ENCODE data around the gene SDHAF1. TPM values are rescaled to one million over a fixed set of nuclear protein-coding genes. Genes with fewer than 3 reads are reported as not detected.
"Not testable (repeated sequence)": the region's sequence is repeated elsewhere in the genome, so short reads cannot be mapped to it uniquely, and the experiment has no call there.

Gene SDHAF1
- total RNA-seq, 1 donor from 2014 or later = 4.6 TPM

GRCh38 chr19:35955881-35956634, 38.9 kb upstream of the SDHAF1 start:
- H3K4me1 ChIP-seq = no peaks in the 10 kb centered on the region
- H4K20me1 ChIP-seq (ENCODE audit: low read depth) = no peaks in the 10 kb centered on the region
- no peaks in the 10 kb centered on the region for H3K36me3 Mint-ChIP-seq
- H3K9me3 Mint-ChIP-seq = peaks cover 4% of the 10 kb centered on the region
- DNase-seq (ENCODE audit: low spot score) = no peak
- H3K27me3 ChIP-seq = peaks cover 51% of the 10 kb centered on the region
- no peaks in the 10 kb centered on the region for H3K9me3 ChIP-seq (ENCODE audit: low read depth)
- H3K27ac ChIP-seq = no peak overlapping the region
- H3K4me1 Mint-ChIP-seq = no peaks in the 10 kb centered on the region
- TF ChIP-seq EZH2phosphoT487 (IDR thresholded peaks at IDR 0.05) (no peak), CTCF (IDR thresholded peaks at IDR 0.05) (no peak), EZH2 (IDR thresholded peaks at IDR 0.05) (no peak)
- H3K27ac Mint-ChIP-seq = no peak overlapping the region
- no peaks in the 10 kb centered on the region for H3K79me2 ChIP-seq (ENCODE audit: low read depth)
- H3K4me3 ChIP-seq = no peak overlapping the region
- no peaks in the 10 kb centered on the region for H3K36me3 ChIP-seq
- peaks cover 24% of the 10 kb centered on the region for H3K27me3 Mint-ChIP-seq (ENCODE audit: insufficient read depth, low read depth)
- H2AFZ ChIP-seq (replicated peaks) = no peak overlapping the region
- H3F3A ChIP-seq (ENCODE audit: low read depth) = no peaks in the 10 kb centered on the region
- H3K4me2 ChIP-seq = no peak overlapping the region
- no peak overlapping the region for H3K9ac ChIP-seq
- H3K4me3 Mint-ChIP-seq = no peak overlapping the region

GRCh38 chr19:35957411-35957810, 37.6 kb upstream of the SDHAF1 start:
- not testable (repeated sequence) for H3K4me3 Mint-ChIP-seq

GRCh38 chr19:35958660-35959039, 36.3 kb upstream of the SDHAF1 start:
- H3K4me1 Mint-ChIP-seq = no peaks in the 10 kb centered on the region
- Histone ChIP-seq H3K27me3 (peaks cover 70% of the 10 kb centered on the region), H2AFZ (replicated peaks) (peak overlapping the region; percentile 66), H4K20me1 (ENCODE audit: low read depth) (peaks cover 10% of the 10 kb centered on the region), H3K4me1 (no peaks in the 10 kb centered on the region), H3K9ac (no peak overlapping the region), H3K4me2 (peak overlapping the region; percentile 70), H3K36me3 (no peaks in the 10 kb centered on the region), H3K9me3 (ENCODE audit: low read depth) (no peaks in the 10 kb centered on the region), H3K79me2 (ENCODE audit: low read depth) (no peaks in the 10 kb centered on the region), H3F3A (ENCODE audit: low read depth) (peaks cover 5% of the 10 kb centered on the region), H3K27ac (no peak overlapping the region), H3K4me3 (peak overlapping the region; percentile 32)
- no peaks in the 10 kb centered on the region for H3K36me3 Mint-ChIP-seq
- H3K4me3 Mint-ChIP-seq = no peak overlapping the region
- peaks cover 4% of the 10 kb centered on the region for H3K9me3 Mint-ChIP-seq
- DNase-seq (ENCODE audit: low spot score) = no peak
- no peak overlapping the region for H3K27ac Mint-ChIP-seq
- H3K27me3 Mint-ChIP-seq (ENCODE audit: insufficient read depth, low read depth) = peaks cover 27% of the 10 kb centered on the region
- no peak for TF ChIP-seq EZH2 (IDR thresholded peaks at IDR 0.05)
- TF ChIP-seq CTCF (IDR thresholded peaks at IDR 0.05) = no peak
- TF ChIP-seq EZH2phosphoT487 (IDR thresholded peaks at IDR 0.05) = no peak

More at GRCh38 chr19:35957411-35957810, 37.6 kb upstream of the SDHAF1 start:
- H3K4me3 ChIP-seq; DNase-seq (ENCODE audit: low spot score); H4K20me1 ChIP-seq (ENCODE audit: low read depth); H3K27ac Mint-ChIP-seq; H2AFZ ChIP-seq (replicated peaks); H3K27ac ChIP-seq; H3K4me2 ChIP-seq; H3K4me1 Mint-ChIP-seq; H3K79me2 ChIP-seq (ENCODE audit: low read depth); H3K36me3 ChIP-seq; H3K9me3 Mint-ChIP-seq; H3K9ac ChIP-seq; H3K9me3 ChIP-seq (ENCODE audit: low read depth); H3K36me3 Mint-ChIP-seq; H3F3A ChIP-seq (ENCODE audit: low read depth); H3K4me1 ChIP-seq: not testable (repeated sequence)
- peaks cover 61% of the 10 kb centered on the region for H3K27me3 ChIP-seq
- H3K27me3 Mint-ChIP-seq (ENCODE audit: insufficient read depth, low read depth) = peaks cover 27% of the 10 kb centered on the region

Measured in neural progenitor cell (in vitro differentiated cells).